NCI-H774 (cell line): ENCODE measurements around the gene SORCS2.

Source experiments
- DNase-seq: peaks from one replicate; lab custom pipeline; 2025; lab: John Stamatoyannopoulos, UW

Gene SORCS2

DNA sequence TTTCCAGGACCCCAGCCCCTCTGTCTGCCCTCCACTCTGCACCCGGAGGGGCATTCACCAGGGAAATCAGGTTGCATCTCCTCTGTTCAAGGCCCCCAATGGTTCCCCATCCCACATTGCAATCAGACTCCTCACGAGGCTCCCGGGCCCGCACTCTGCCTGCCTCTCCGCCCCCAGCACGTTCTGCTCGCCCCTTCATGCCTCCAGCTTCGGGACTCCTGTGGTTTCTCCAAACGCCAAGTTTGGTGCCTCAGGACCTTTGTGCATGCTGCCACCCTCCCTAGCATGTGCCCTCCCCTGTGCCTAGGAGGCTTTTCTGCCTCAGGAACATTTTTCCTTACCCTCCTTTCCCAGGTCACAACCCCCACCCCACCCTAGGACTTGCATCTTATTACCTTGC lies 426.0 kb downstream of the SORCS2 start:
- no peak for DNase-seq

DNA sequence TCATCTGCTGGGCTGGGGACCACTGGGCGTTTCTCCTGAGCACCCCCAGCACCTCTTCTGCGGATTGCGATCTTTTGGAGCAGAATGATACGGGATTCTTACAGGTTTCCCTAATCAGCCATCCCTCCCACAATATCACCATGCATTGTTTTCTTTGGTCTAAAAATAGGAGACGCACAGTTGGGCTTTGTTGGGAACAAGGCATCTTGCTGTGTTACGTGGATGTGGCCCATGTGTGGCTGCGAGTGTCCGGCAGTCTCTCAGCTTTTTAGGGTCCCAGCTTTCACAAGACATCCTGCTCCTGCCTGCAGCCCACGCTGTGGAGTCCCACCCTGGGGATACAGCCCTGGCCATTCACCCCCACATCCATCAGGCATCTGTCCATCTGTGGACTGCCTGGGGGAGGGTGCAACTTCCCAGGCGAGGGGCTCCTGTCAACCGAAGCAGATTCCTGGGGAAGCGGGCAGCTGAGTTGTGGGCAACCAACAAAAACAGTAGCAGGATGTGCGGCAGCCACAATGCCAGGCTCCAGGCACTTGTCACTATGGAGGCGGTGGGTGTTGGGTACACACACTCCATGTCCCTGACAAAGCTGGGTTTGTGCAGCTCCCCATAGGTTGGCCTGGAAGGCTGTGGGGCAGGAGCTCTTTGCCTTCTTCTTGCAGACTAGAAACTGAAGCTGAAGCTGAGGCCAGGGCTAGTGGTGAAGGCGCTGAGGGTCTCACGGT lies 427.9 kb downstream of the SORCS2 start:
- DNase-seq, result no peak

DNA sequence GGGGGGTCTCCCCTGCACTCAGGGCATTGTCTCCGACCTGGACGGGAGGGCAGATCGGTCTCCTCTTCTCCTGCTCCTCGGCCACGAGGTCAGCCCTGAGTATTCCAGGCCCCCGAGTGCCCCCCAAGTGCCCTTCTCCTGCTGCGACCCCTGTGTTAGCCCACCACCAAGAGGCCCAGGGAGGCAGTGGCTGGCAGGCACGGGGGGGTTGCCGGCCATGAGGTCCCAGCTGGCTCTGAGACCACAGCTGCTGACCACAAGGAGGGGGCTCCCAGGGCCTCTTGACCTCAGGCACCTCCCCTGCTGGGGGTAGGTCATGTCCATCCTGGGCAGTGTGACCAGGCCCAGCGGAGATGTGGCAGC lies 428.5 kb downstream of the SORCS2 start:
- DNase-seq, result no peak

DNA sequence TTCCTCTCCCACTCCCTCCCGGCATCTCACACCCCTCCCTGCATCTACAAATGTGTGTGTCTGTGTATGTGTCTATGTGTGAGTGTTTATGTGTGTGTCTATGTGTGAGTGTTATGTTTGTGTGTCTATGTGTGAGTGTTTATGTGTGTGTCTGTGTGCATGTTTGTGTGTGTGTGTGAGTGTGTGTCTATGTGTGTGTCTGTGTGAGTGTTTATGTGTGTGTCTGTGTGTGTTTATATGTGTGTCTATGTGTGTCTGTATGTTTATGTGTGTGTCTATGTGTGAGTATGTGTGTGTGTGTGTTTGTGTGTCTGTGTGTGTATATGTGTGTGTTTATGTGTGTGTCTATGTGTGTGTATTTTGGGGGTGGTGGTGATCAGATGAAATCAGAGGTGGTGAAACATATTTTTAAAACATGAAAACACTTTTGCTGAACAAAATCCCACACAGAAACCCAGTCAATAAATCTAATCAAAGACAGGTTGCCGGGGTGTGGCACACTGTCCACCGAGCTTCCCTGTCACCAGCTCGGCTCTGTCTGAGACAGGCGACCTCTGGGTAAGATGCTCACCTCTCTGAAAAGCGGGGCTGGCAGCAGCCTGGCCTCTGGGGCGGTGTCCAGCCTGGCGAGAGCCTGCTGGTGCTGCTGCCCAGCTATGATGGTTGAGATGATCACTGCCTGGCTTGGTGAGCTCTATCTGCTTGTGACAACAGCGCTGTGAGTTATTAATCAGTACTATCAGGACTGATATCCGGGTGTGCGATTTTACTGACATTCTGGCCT lies 429.1 kb downstream of the SORCS2 start:
- no peak for DNase-seq

DNA sequence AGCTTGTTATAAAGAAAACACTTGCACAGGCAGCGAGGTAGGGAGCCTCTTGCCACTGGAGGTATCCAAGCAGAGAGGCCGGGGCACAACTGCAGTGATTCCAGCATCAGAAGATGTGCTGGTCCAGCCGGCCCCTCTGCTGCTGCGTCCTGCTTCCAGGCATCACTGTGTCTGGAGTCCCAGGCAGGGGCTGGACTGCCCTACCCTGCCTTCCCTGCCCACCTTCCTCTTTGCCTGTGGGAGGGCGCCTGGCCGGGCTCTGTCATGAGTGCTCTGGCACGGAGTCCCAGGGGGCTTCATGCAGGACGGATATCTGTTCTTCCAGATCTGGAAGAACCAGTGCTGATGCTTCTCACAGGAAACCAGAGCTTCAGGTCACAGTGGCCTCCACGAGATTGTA lies 430.0 kb downstream of the SORCS2 start:
- no peak for DNase-seq

DNA sequence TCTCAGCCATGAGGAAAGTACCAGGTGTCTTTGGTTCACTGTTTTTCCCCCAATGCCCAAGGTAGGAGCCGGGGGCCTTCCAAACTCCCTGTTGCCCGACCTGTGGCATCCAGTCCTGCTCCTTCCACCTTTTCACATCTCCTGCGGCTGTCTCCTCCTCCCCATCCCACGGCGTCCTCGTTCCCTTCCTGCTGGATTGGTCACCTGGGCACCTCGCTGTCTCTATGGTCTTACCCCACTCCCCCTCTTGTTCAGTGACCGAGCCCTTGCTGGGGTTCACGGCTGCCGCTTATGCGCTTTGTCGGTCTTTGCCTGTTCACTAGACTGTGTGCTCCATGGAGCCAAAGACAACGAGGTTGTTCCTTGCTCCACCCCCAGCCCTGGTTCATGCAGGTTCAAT lies 431.1 kb downstream of the SORCS2 start:
- DNase-seq, result no peak

DNA sequence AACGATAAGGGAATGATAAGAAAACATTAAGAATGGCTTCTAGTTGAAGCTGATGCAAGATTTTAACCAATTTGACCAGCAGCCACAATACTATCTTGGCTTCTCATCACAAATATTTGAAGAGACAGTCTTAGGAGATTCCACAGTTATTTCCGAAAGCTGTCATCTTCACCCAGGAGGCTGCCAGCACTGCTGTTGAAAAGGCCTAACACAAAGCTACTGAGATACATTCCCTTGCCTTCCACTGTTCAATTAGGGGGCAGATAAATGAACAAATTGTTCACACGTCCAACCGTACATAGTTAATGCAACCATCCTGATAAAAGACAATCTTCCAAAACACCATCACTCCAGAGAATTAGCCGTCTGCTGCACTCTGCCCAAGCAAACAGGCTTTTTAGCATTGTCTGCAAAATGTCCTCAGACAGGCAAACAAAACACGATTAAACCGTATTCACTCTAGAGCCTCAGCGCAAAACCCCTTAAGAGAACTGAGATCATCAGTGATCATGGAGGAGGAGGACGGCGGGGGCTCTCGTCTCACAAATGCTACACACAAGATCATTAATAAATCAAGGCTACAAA lies 432.1 kb downstream of the SORCS2 start:
- DNase-seq, result no peak

DNA sequence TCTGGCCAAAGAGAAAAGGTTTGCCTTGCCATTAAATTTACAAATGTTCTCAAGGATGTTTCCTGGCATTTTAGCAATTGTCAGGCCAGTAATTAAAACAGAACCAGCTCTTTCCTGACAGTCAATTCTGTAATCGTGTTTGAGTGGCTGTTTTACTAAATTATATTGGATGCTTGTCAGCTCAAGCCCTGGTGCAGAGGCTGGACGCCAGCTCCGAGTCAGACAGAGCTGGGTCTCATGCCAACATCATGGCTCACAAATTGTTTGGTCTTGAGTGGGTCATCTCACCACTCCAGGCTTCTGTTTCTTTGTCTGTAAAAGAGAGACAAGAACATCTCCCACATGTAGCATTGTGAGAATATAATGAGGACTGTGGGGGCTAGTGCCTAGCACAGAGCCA lies 432.7 kb downstream of the SORCS2 start:
- DNase-seq, result peak; percentile 1

DNA sequence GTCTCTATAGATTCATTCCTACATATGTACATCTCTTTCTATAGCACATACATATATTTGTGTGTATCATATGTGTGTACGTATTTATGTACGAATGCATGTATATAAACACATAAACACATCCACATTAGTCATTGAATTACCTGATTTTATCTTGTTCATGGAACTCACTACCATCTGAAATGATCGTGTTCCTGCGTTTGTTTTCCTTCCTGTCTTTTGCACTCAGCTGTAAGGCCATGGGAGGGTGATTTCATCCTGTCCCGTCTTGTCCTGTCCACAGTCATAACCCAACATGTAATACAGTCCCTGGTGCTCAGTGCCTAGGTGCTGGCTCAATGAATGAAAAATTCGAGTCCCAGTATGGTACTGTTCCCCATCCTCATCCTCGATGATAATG lies 434.2 kb downstream of the SORCS2 start:
- no peak for DNase-seq

DNA sequence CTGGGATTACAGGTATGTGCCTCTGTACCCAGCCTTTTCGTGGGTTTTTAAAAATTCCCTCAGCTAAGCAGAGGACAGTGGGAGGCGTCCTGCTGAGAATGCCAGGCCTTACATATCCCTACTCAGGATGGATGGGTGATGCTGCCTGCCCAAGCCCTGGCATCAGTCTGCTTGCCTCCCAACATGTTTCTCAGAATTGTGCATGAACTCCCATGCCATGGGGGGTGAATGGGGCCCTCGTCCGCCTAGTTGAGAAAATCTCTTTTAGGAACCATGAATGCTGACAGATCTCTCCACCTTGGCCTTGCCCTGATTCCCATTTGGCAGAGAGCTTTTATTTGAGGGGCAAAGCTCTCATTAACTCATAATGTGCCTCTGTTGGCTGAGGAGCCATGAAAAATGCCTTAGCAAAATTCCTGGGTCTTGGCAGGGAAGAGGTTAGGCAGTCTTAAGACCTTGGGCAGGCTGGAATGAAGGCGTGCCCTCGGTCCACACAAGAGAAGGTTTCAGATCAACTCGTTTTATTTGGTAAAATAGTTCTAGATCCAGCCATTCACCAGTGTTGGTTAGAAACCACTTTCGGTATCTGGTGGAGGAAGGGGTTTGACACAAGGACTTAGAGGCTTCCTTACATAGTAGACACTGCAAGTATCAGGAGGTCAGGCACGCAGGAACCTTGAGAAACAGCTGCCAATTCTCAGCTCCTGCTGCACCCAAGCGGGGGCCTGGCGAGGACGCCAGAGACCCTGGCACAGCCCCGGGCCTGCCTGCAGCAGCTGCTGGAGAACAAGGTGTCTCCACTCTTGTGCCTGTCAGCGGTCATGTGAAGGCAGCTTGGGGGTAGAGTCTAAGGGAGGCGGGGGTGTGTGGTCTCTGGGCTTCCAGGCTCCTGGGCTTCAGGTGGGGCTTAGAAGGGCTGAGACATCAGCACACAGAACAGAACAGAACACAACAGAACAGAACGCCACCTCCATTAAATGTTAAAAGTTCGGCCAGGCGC lies 435.2 kb downstream of the SORCS2 start:
- no peak for DNase-seq

DNA sequence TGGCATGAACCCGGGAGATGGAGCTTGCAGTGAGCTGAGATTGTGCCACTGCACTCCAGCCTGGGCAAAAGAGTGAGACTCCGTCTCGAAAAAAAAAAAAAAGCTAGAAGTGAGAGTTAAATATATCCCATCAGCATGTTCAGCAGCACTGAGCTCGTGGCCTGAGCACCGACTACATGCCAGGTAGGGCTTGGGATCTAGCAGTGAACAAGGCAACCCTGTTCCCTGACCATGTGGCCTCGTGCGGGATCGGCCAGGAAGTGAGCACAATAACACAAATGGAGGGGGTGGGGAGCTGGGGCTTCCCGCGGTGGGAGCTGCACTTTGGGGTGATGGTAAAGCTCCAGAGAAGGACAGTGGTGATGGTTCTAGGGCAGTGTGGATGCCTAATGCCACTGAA lies 436.1 kb downstream of the SORCS2 start:
- no peak for DNase-seq

DNA sequence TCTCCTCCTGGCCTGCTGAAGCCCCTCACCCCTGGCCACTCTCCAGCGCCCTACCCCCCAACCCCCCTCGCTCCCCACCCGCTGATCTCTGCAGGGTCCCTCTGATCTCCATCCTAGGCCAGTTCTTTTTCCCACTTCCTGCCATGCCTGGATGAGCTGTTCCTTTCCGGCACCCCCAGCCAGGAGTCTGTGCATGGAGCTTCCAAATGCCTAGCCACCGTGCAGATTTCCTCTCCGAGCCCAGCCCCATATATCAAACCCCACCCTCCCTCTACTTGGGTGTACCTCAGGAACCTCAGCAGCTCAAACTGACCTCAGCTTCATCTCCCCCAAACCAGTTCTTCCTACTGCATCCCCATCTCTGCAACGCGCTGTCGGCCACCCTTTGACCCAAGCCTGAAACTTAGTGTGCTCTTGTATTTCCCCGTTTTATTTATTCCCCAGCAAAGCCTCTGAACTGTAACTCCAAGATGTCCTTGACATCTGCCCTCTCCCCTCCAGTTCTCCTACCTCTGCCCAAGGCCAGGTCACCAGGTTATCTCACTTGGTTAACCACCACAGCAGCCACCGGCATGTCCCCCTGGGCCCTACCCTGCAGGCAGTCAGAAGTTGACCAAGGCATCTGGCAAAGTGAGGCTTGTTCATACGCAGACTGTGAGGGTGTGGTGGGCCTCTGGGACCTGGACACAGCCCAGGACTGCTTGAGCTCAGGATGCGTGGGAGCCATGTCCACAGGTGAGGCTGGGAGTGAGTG lies 437.3 kb downstream of the SORCS2 start:
- no peak for DNase-seq

DNA sequence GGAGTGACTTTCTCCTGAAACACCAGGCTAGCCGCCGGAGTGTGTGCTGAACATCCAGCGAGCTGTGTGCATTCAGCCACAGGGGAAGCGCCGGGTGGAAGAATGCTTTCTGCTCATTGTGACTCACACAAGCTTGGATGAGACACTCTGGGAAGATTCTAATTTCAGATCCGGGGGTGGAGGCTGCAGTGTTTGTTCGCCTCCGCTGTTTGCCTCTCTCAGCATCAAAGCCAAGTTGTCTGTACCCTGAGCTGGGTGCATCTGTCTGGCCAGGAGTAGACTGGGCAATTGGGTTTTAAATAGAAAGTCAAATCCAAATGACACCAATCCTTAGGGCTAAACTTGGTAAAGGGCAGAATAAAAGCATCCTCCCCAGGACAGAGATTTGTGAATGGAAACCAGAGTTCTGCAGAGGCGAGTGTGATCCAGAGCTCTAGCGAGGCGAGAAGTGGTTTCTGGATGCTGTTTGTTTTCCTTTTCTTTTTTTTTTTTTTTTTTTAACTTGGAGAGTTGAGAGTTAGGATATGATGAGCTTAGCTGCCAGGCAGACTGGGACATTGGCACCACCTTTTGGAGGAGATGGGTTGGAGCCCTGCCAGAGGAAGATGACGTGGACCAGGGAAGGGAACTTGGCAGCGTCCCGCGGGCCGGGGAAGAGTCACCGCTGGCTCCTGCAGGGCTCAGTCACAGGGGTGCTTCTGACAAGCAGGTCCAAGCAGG lies 438.4 kb downstream of the SORCS2 start:
- no peak for DNase-seq

DNA sequence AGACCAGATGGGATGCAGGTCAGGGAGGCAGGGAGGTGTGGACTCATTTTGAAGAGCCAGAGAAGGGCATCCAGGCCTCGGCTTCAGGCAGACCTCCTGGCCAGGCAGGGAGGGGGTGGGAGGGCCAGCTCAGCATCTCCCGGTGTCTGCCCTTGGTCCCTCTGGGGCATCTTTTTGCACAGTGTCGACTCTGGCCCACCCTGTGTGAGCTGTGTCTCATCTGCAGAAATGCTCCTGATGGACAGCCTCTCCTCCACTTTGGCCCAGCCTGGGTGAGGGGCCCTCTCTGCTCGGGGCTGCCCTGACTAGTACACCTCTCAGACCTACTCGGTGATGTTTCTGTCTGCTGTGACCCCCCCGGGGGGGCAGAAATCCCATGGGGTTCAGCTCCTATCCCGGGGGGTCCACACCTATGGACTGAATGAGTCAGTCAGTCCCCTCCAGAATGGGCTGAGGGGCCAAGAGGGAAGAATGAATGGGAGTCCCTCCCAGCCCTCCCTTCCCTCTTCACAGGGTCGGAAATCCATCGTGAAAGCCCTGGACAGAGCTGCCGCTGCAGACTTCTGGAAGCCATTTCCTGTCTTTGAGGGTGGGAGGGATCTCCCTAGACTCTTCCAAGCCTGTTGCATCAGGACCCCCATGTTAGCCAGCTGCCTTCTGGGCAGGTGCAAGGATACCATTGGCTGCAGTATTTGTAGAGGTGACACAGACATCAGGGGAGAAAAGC lies 439.1 kb downstream of the SORCS2 start:
- no peak for DNase-seq

DNA sequence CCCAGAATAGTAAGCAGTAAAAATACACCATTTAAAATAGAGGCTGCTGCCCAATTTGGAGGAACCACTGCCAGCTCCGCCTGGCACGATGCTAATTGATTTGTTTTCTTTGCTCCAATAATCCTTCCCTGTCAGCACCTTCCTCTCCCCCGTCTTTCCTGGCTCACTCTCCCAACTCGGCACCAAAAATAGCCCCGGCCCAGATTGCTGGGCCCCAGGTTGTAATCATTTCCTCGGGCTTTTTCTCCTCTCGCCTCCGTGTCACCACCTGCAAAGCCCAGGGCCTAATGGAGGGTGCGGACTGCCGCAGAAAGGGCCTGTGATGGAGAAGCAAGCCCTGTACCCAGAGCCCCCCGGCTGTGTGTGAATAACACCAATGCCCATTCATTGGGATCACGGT lies 440.0 kb downstream of the SORCS2 start:
- DNase-seq, result no peak

DNA sequence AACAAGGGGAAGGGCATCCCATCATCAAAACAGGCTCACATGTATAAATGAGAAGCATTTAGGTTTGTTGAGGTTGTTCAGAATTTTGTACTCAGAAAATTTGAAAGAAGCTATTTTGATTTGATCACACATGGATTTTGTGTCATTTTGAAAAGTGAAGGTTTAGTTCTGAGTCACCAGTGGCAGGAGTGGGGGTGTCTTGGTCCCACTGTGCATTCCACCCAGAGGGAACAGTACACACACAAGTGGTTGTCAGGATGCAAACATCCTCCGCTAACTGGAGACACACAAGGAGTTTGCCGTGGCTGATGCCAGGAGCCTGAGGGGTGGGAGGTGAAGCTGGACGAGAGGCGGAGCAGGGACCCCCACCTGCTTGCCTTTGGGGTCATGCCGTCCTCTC lies 440.6 kb downstream of the SORCS2 start:
- DNase-seq, result no peak

DNA sequence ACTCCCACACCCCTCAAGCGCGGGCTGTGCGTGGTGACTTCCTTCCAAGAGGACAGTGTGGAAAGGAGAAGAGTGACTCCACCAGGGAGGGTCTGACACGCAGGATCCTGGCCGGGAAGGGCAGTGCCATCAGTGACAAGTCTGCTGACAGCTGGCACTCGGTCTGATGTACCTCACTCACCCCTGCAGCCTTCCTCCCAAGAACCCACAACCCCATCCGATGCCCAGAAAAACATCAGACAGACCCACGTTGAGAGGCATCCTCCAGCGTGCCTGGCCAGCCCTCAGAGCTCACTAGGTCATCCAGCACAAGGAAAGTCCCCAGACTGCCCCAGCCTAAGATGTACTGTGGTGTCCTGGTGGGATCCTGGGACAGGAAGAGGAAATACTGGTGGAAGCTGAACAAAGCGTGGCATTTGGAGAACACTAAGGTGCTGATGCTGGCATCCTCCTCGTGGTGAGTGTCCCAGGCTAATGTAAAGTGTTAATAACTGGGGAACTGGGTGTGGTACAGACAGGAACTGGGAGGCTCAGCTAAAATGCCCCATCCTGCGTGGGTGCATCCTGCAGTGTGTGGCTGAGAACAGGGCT lies 442.4 kb downstream of the SORCS2 start:
- DNase-seq, result no peak

DNA sequence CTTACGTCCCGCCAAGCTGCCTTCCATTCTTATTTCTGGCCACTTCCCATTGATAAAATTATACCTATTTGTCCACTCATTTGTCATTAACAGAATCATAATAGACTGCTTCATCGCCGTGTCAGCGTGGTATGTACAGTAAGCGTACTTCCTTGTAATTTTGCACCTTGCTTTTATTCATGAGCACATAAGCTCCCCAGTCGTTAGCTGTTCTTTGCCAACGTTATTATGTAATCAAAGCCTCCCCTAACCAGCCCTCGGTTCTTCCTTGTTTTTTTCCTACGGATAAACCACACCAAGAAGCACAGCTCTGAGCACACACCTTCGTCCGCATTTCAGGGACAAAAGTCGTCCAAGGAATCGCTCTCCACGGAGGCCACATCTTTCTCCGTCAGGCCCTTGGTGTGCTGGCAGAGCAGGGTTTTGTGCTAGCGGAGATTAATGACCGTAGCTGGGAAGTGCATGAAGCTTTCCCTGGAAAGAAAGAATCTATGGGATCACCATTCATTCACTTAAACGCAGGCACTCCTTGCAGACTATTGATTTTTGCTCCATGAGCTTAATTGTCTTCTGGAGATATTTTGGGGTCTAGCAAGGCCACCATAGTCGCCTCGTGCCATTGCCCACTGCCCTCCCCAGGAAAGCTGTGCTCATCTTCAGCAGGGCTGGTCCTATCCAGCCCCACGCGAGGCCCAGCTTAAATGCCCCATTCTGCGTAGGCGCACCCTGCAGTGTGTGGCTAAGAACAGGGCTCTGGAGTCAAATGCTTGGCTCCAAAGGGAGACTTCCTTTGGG lies 443.3 kb downstream of the SORCS2 start:
- peak; percentile 22 for DNase-seq

DNA sequence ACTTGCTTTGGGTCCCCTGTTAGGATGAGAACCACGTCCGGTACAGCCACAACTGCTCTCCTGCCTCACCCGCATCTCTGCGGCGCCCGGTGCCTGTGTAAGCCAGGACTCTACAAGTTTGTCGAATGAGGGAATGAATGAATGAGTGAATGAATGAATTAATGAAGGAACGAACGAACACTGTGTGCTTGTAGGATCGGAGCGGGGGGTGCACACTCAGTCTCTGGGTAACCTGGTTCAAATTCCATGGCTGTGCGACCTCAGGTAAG lies 443.8 kb downstream of the SORCS2 start:
- DNase-seq, result no peak
